H1 (cell line): ENCODE measurements around the gene SBNO2. TPM values are rescaled to one million over a fixed set of nuclear protein-coding genes. Genes with fewer than 3 reads are reported as not detected.

Experiments
- CTCF ChIA-PET: fragments of 300-600 bp; sonication (Branson Sonifier 250); formaldehyde crosslinking; loops from one replicate; lab custom pipeline; 2021; ENCODE audit not compliant: partially characterized antibody; lab: Charles Lee
- POLR2A ChIA-PET: fragments of 300-600 bp; sonication (Branson Sonifier 250); formaldehyde crosslinking; loops from one replicate; lab custom pipeline; 2021; ENCODE audit warnings: inconsistent platforms; ENCODE audit not compliant: partially characterized antibody; lab: Charles Lee
- DNase-seq, 2 experiments: peaks; one replicate each; pipeline versions ENCODE4 v3.0.0 to v3.0.0-alpha.2; 2010 to 2022; ENCODE audit warnings: low spot score in 2 of 2, low read depth in 1 of 2, mixed read lengths in 1 of 2
- FAIRE-seq: peaks from 2 replicates; lab custom pipeline; 2011; peaks lifted over from hg19 to GRCh38; lab: Jason Lieb, UNC
- H2AFZ ChIP-seq: 2 replicates; pipeline ENCODE4 v1.8.1; 2012; ENCODE audit warnings: low read length, inconsistent platforms
- H2AK5ac ChIP-seq: 2 replicates; pipeline ENCODE4 v1.6.1; 2013; ENCODE audit warnings: low read depth, low read length
- H2BK120ac ChIP-seq: replicated peaks from 2 replicates; pipeline ENCODE3; 2013; ENCODE audit warnings: low read depth, low read length, inconsistent platforms
- H2BK12ac ChIP-seq: 2 replicates; pipeline ENCODE4 v1.6.1; 2013; ENCODE audit warnings: low read depth, low read length
- H2BK15ac ChIP-seq: 2 replicates; pipeline ENCODE4 v1.6.1; 2013; ENCODE audit warnings: low read length
- H2BK20ac ChIP-seq: 2 replicates; pipeline ENCODE4 v1.6.1; 2013; ENCODE audit warnings: low read length
- H2BK5ac ChIP-seq: 2 replicates; pipeline ENCODE4 v1.6.1; 2013; ENCODE audit warnings: low read depth, low read length
- H3K14ac ChIP-seq: 2 replicates; pipeline ENCODE4 v1.6.1; 2013; ENCODE audit warnings: inconsistent platforms; ENCODE audit not compliant: insufficient read length
- H3K18ac ChIP-seq: 2 replicates; pipeline ENCODE4 v1.6.1; 2013; ENCODE audit warnings: low read length; ENCODE audit errors: extremely low read depth
- H3K23ac ChIP-seq: 2 replicates; pipeline ENCODE4 v1.6.1; 2013; ENCODE audit warnings: inconsistent platforms; ENCODE audit not compliant: insufficient read length
- H3K23me2 ChIP-seq: 2 replicates; pipeline ENCODE4 v1.6.1; 2013; ENCODE audit warnings: low read depth, low read length
- H3K27ac ChIP-seq: 2 replicates; pipeline ENCODE4 v1.6.1; 2011; ENCODE audit warnings: low read depth, low read length, inconsistent platforms
- H3K27me3 ChIP-seq, 4 experiments: replicated peaks in 1 of 4; 1 replicate in 1 of 4; 2 replicates in 3 of 4; pipeline versions ENCODE4 v1.6.1 to v1.8.1; 2011 to 2013; ENCODE audit warnings: low read length in 3 of 4, mild to moderate bottlenecking in 3 of 4, inconsistent platforms in 2 of 4, mixed read lengths in 2 of 4, moderate library complexity in 1 of 4; ENCODE audit not compliant: control insufficient read depth in 3 of 4, insufficient read depth in 3 of 4; ENCODE audit errors: extremely low read depth in 1 of 4
- H3K36me3 ChIP-seq, 4 experiments: 2 replicates each; pipeline versions ENCODE4 v1.6.1 to v1.8.1; 2011 to 2013; ENCODE audit warnings: mild to moderate bottlenecking in 4 of 4, low read length in 3 of 4, moderate library complexity in 2 of 4, control low read depth in 1 of 4, inconsistent platforms in 1 of 4; ENCODE audit not compliant: insufficient read depth in 4 of 4, control insufficient read depth in 2 of 4
- H3K4ac ChIP-seq: replicated peaks from 2 replicates; pipeline ENCODE3; 2013; ENCODE audit warnings: low read length, low read depth, mixed read lengths, inconsistent platforms; ENCODE audit not compliant: insufficient read length
- H3K4me1 ChIP-seq, 4 experiments: replicated peaks in 1 of 4; 1 replicate in 1 of 4; 2 replicates in 3 of 4; pipeline versions ENCODE4 v1.6.1 to v1.8.1; 2011 to 2013; ENCODE audit warnings: low read length in 3 of 4, inconsistent platforms in 2 of 4, mixed read lengths in 1 of 4; ENCODE audit not compliant: insufficient read depth in 4 of 4, control insufficient read depth in 3 of 4
- H3K4me2 ChIP-seq, 2 experiments: 2 replicates each; pipeline versions ENCODE4 v1.6.1 to v1.8.1; 2011 to 2013; ENCODE audit warnings: low read depth in 2 of 2, low read length in 2 of 2, control low read depth in 1 of 2, inconsistent platforms in 1 of 2, mild to moderate bottlenecking in 1 of 2; ENCODE audit not compliant: insufficient read depth in 1 of 2
- H3K4me3 ChIP-seq, 4 experiments: fragments of 200-600, 300-600 bp in 1 of 4; sonication (generic), shearing (Covaris generic), sonication (Bioruptor Twin) in 1 of 4; 2 replicates each; pipeline versions ENCODE4 v1.5.1 to v1.8.1; 2011 to 2016; ENCODE audit warnings: low read length in 4 of 4, low read depth in 3 of 4, control low read depth in 2 of 4, inconsistent platforms in 2 of 4, mild to moderate bottlenecking in 2 of 4, mixed read lengths in 1 of 4, moderate library complexity in 1 of 4; ENCODE audit not compliant: insufficient read depth in 2 of 4; ENCODE audit errors: extremely low read depth in 1 of 4
- H3K56ac ChIP-seq: replicated peaks from 2 replicates; pipeline ENCODE3; 2013; ENCODE audit warnings: low read depth, mild to moderate bottlenecking, mixed read lengths, low read length, inconsistent platforms; ENCODE audit not compliant: insufficient read length
- H3K79me1 ChIP-seq: 2 replicates; pipeline ENCODE4 v1.6.1; 2013; ENCODE audit warnings: low read depth, low read length, control low read depth
- H3K79me2 ChIP-seq, 2 experiments: 2 replicates each; pipeline versions ENCODE4 v1.6.1 to v1.8.1; 2012 to 2013; ENCODE audit warnings: low read length in 2 of 2, mild to moderate bottlenecking in 2 of 2, inconsistent platforms in 1 of 2; ENCODE audit not compliant: insufficient read depth in 2 of 2, control insufficient read depth in 1 of 2
- H3K9ac ChIP-seq, 4 experiments: replicated peaks in 1 of 4; 1 replicate in 1 of 4; 2 replicates in 3 of 4; pipeline versions ENCODE4 v1.6.1 to v1.8.1; 2011 to 2013; ENCODE audit warnings: low read depth in 3 of 4, low read length in 3 of 4, control low read depth in 2 of 4, mild to moderate bottlenecking in 2 of 4, moderate library complexity in 2 of 4, inconsistent platforms in 1 of 4; ENCODE audit errors: extremely low read depth in 1 of 4
- H3K9me3 ChIP-seq, 2 experiments: 2 replicates each; pipeline versions ENCODE4 v1.6.1 to v1.8.1; 2012 to 2013; ENCODE audit warnings: mild to moderate bottlenecking in 2 of 2, moderate library complexity in 2 of 2, control low read depth in 1 of 2, inconsistent platforms in 1 of 2, low read depth in 1 of 2, low read length in 1 of 2, mixed read lengths in 1 of 2; ENCODE audit not compliant: insufficient read depth in 2 of 2
- H4K20me1 ChIP-seq, 2 experiments: replicated peaks in 1 of 2; 2 replicates each; pipeline versions ENCODE3 to v1.8.1; 2011 to 2013; ENCODE audit warnings: inconsistent platforms in 2 of 2, low read length in 2 of 2, mild to moderate bottlenecking in 1 of 2; ENCODE audit not compliant: insufficient read depth in 2 of 2, control insufficient read depth in 1 of 2
- H4K5ac ChIP-seq: 2 replicates; pipeline ENCODE4 v1.6.1; 2013; ENCODE audit warnings: low read length, low read depth, mixed read lengths, inconsistent platforms; ENCODE audit not compliant: insufficient read length
- H4K8ac ChIP-seq: 2 replicates; pipeline ENCODE4 v1.8.0; 2013; ENCODE audit warnings: mild to moderate bottlenecking, moderate library complexity, low read length, inconsistent platforms; ENCODE audit not compliant: insufficient read depth; ENCODE audit errors: extremely low read depth
- H4K91ac ChIP-seq: replicated peaks from 2 replicates; pipeline ENCODE3; 2013; ENCODE audit warnings: low read length, mixed read lengths, inconsistent platforms; ENCODE audit not compliant: insufficient read length
- CTBP2 ChIP-seq: IDR thresholded peaks from 2 replicates; pipeline ENCODE4 v1.7.0; 2011; ENCODE audit warnings: borderline replicate concordance, mild to moderate bottlenecking, moderate library complexity, mixed read lengths, low read length; ENCODE audit not compliant: insufficient read depth, insufficient read length
- PHF8 ChIP-seq: fragments of 200-600 bp; sonication (generic); conservative IDR thresholded peaks from 2 replicates; pipeline ENCODE4 v1.7.1; 2012; ENCODE audit warnings: low read depth, mild to moderate bottlenecking, inconsistent platforms, low read length, moderate library complexity
- SIX5 ChIP-seq: IDR thresholded peaks from 2 replicates; pipeline ENCODE4 v1.6.1; 2011; ENCODE audit warnings: mild to moderate bottlenecking, low read depth, low read length
- WGBS, 2 experiments: shearing (Covaris generic) in 1 of 2; methylation state at CpG; one replicate each; pipeline versions ENCODE4 v1.1.6 to v1.1.7; 2013 to 2015; ENCODE audit warnings: low lambda C conversion rate in 2 of 2, mixed read lengths in 2 of 2, inconsistent platforms in 1 of 2, low coverage in 1 of 2, missing lambda C conversion rate in 1 of 2; ENCODE audit not compliant: insufficient replicate concordance in 2 of 2, insufficient coverage in 1 of 2, insufficient read length in 1 of 2; ENCODE audit errors: extremely low coverage in 1 of 2, missing lambda C conversion rate in 1 of 2; 5-methylcytosine and 5-hydroxymethylcytosine counted together
- polyA plus RNA-seq, 7 experiments: library from polyadenylated mRNA; depleted of rRNA in 3 of 7; stranded (reverse) in 5 of 7; unstranded in 2 of 7; fragments of >200 nt in 5 of 7; fragments of 200-250 nt in 2 of 7; gene quantifications; 1 replicate in 5 of 7; 2 replicates in 1 of 7; 4 replicates in 1 of 7; pipeline versions ENCODE4 v1.2.1 to v1.2.3, GENCODE V29; 2011 to 2013; ENCODE audit warnings: missing spikeins in 2 of 7, mixed read lengths in 2 of 7
- total RNA-seq: library from RNA; stranded (reverse); fragmentation: NEBNext Ultra II Directional; extraction: Animal tissue kit (Norgen Biotek cat#: 25700); gene quantifications from 2 replicates; pipeline ENCODE4 v1.2.1, GENCODE V29; 2021

SBNO2 gene
- total and polyA plus RNA-seq, 2 of the 8 experiments (the other 6 are each of a cell fraction or from before 2014, with no cell fraction given) = 12.2 to 31.4 TPM

DNA sequence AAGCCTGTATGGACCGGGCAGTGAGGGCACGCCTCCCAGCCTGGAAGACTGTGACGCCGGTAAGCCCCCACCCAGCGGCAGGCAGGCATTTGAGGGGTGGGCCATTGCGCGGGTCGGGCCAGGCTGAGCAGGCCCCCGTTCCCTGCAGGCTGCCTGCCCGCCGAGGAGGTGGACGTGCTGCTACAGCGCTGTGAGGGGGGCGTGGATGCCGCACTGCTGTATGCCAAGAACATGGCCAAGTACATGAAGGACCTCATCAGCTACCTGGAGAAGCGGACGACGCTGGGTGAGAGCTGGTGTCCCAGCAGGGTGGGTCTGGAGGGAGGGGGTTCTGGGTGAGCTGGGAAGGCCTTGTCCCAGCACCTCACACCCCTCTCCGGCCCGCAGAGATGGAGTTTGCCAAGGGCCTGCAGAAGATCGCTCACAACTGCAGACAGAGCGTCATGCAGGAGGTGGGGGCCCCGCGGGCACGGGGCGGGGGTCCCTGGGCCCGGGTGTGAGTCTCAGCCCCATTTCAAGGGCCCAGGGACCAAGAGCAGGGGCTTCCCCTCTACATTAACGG is 100.0 kb downstream of the SBNO2 start:
- Histone ChIP-seq H4K5ac (no peak overlapping the region), H4K91ac (no peak overlapping the region), H3K56ac (no peak overlapping the region), H2BK12ac (no peak overlapping the region), H3K4me3 (no peak overlapping the region), H3K4me1 (peaks cover 0 to 4% (median 1%) of the 10 kb centered on the region in 4 experiments; a peak in 2 of 7 replicates), H4K20me1 (peaks cover 1 to 11% of the 10 kb centered on the region in 2 experiments), H3K14ac (no peak overlapping the region), H4K8ac (no peak overlapping the region), H2AFZ (no peak overlapping the region), H3K4me2 (no peak overlapping the region), H2BK5ac (no peak overlapping the region), H3K27ac (no peak overlapping the region), H3K79me1 (peaks cover 5% of the 10 kb centered on the region), H3K79me2 (no peaks in the 10 kb centered on the region), H3K18ac (no peak overlapping the region), H3K27me3 (peaks cover 0 to 4% (median 2%) of the 10 kb centered on the region in 4 experiments; a peak in 2 of 7 replicates), H3K9ac (no peak overlapping the region), H2BK20ac (no peak overlapping the region), H3K23ac (no peak overlapping the region), H2BK120ac (no peak overlapping the region), H3K9me3 (no peaks in the 10 kb centered on the region), H3K36me3 (peaks cover 0 to 23% (median 3%) of the 10 kb centered on the region in 4 experiments; a peak in 2 of 8 replicates), H2BK15ac (no peak overlapping the region), H3K4ac (no peak overlapping the region), H2AK5ac (no peak overlapping the region), H3K23me2 (peaks cover 3% of the 10 kb centered on the region; the same call in 1 of the 2 replicates)
- CTCF ChIA-PET = interaction anchor here (1.4 kb wide), 1 partner anchor 149 kb away, joined by 4 read pairs; no protein-coding TSS in a partner anchor
- POLR2A ChIA-PET = interaction anchor here (0.6 to 7.1 kb wide), 5 partner anchors 7 to 34 kb away, joined by 3 to 52 read pairs (median 24); partner anchors contain the start of gene ABCA7
- TF ChIP-seq PHF8 (no peak), CTBP2 (no peak), SIX5 (no peak)
- DNase-seq (no peak), FAIRE-seq (no peak)
- WGBS, 2 experiments = 95% methylated on average over 14 of the region's 28 CpGs; no CpG with 5 or more reads in 1 of the 2 experiments
